NCI-H345 treated with DMSO at 0.1 percent for 48 hours (cell line): Measurements from ENCODE around the gene DMD.
A peak's percentile ranks its signal among the peaks of the same experiment; 100 is the strongest.

Source experiments
- DNase-seq: peaks from one replicate; lab custom pipeline; 2025; ENCODE audit not compliant: unreplicated experiment; lab: John Stamatoyannopoulos, UW

DMD gene

GRCh38 chrX:33045882-33046281 is 165.5 kb downstream of the DMD start:
- no peak for DNase-seq

GRCh38 chrX:33045245-33045644 is 166.1 kb downstream of the DMD start:
- no peak for DNase-seq

- no peak for DNase-seq
Measured at GRCh38 chrX:33041141-33041540, 170.2 kb downstream of the DMD start.

- no peak for DNase-seq
Measured at GRCh38 chrX:33032700-33033099, 178.6 kb downstream of the DMD start.

GRCh38 chrX:33014949-33015348 is 196.4 kb downstream of the DMD start:
- DNase-seq, result no peak

- DNase-seq, result no peak
Measured at GRCh38 chrX:33014086-33014485, 197.3 kb downstream of the DMD start.

GRCh38 chrX:33001107-33001506 is 210.2 kb downstream of the DMD start:
- DNase-seq, result no peak

- DNase-seq, result no peak
Measured at GRCh38 chrX:32998776-32999175, 212.6 kb downstream of the DMD start.

GRCh38 chrX:32995427-32995826 is 215.9 kb downstream of the DMD start:
- no peak for DNase-seq

- no peak for DNase-seq
Measured at GRCh38 chrX:32987142-32987541, 224.2 kb downstream of the DMD start.

GRCh38 chrX:32985544-32985943 is 225.8 kb downstream of the DMD start:
- DNase-seq, result no peak

GRCh38 chrX:32966821-32967355 is 244.5 kb downstream of the DMD start:
- peak; percentile 36 for DNase-seq

GRCh38 chrX:32954125-32954524 is 257.2 kb downstream of the DMD start:
- no peak for DNase-seq

GRCh38 chrX:32948130-32948529 is 263.2 kb downstream of the DMD start:
- DNase-seq, result no peak

- DNase-seq, result no peak
Measured at GRCh38 chrX:32937043-32937442, 274.3 kb downstream of the DMD start.

GRCh38 chrX:32933548-32933947 is 277.8 kb downstream of the DMD start:
- DNase-seq, result no peak

GRCh38 chrX:32929040-32929439 is 282.3 kb downstream of the DMD start:
- no peak for DNase-seq

GRCh38 chrX:32896088-32896487 is 315.3 kb downstream of the DMD start:
- DNase-seq, result peak; percentile 77

- DNase-seq, result no peak
Measured at GRCh38 chrX:32894679-32895078, 316.7 kb downstream of the DMD start.

GRCh38 chrX:32893751-32894150 is 317.6 kb downstream of the DMD start:
- no peak for DNase-seq

GRCh38 chrX:32877592-32877991 is 333.8 kb downstream of the DMD start:
- no peak for DNase-seq

GRCh38 chrX:32874839-32875238 is 336.5 kb downstream of the DMD start:
- peak; percentile 26 for DNase-seq

- DNase-seq, result no peak
Measured at GRCh38 chrX:32873786-32874185, 337.6 kb downstream of the DMD start.

GRCh38 chrX:32871636-32872035 is 339.7 kb downstream of the DMD start:
- DNase-seq, result no peak
